Activated CD4-positive, alpha-beta T cell treated with anti-CD3 and anti-CD28 coated beads, Interleukin-10, Interleukin-2, amounts not matched to agents 100 ng/mL and 50 ng/mL, durations not matched to agents 16 hours and 8 hours (primary cell): ENCODE measurements around the gene DEFB132.
A peak's percentile ranks its signal among the peaks of the same experiment; 100 is the strongest.
"Not testable (repeated sequence)": the region's sequence is repeated elsewhere in the genome, so short reads cannot be mapped to it uniquely, and the experiment has no call there.

Source experiments
- DNase-seq: peaks from one replicate; pipeline ENCODE4 v3.0.0-alpha.2; 2020

The DEFB132 gene

DNA sequence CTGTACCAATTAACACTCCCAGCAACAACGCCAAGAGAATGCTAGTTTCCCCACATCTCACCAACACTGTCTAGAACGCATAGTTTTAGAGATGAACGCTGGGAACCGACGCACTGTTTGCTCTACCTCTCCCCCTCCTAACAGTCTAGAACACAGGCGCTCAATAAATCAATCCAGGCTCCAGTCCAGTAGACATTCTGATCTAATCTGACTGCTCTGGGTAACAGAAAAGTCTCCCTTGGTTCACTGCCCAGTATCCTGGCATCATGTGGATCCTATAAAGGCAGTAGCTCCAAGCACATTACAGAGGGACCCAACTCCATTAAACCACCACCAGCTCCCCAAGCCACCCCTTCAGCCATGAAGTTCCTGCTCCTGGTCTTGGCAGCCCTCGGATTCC, at the start of gene DEFB132:
Gene DEFB132 (plus strand): TSS at position 306 of the 400 bp plus-strand sequence. CDS start 55 bp downstream, at position 361.
- no peak for DNase-seq

DNA sequence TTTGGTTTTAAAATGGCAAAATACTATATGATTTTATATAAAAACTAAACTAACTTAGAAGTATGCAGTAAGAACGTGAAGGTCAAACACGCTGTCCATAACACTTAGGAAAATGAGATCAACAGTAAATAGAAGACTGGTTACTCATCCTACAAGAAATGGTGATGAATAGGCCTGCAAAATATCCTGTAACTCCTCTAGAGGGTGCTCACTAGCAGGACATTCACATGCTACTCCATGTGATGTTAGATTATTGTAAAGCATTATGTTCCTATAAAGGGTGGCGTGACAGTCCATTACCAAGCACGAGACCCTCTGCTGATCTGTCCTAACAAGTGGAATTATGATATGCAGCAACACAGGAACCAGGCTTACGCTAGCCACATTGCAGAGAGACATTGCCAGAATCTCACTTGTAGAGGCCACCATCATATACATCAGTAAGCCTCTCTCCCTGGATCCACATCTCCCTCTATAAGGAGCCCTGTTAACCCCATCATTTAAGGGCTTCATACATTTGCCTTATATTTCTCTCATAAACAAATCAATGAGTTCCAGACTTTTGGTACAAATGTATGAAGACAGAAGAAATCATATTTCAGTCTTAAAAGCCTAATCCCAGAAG, 48.5 kb upstream of the DEFB132 start:
- peak; percentile 63 for DNase-seq

- DNase-seq: no peak
Observed at GRCh38 chr20:210809-211502, 46.6 kb upstream of the DEFB132 start.

- no peak for DNase-seq
Observed at GRCh38 chr20:214383-214782, 43.1 kb upstream of the DEFB132 start.

GRCh38 chr20:215796-216195, 41.7 kb upstream of the DEFB132 start:
- no peak for DNase-seq

GRCh38 chr20:217266-217665, 40.3 kb upstream of the DEFB132 start:
- no peak for DNase-seq

- peak; percentile 14 for DNase-seq
Observed at GRCh38 chr20:219290-220115, 38.0 kb upstream of the DEFB132 start.

DNA sequence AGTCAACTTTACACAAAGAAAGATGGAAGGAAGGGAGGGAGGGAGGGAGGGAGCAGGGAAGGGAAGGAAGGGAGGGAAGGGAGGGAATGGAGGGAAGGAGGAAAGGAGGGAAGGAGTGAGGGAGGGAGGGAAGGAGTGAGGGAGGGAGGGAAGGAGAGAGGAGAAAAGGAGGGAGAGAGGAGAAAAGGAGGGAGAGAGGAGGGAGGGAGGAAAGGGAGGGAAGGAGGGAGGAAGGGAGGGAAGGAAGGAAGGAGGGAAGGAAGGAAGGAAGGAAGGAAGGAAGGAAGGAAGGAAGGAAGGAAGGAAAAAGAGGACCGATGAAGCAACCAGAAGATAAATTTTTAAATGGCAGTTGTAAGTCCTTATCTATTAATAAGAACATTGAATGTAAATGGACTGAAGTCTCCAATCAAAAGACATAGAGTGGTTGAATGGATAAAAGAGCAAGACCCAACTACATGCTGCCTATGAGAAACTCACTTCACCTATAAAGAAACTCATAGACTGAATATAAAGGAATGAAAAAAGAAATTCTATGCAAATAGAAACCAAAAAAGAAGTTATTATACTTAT, 36.2 kb upstream of the DEFB132 start:
- DNase-seq: no peak

- not testable (repeated sequence) for DNase-seq
Observed at GRCh38 chr20:225879-226278, 31.6 kb upstream of the DEFB132 start.

GRCh38 chr20:226958-227357, 30.6 kb upstream of the DEFB132 start, which contains the start of gene DEFB129:
TSS of gene DEFB129 (plus strand) at chr20:227258. CDS start at chr20:227289, 31 bp downstream.
- DNase-seq: no peak

DNA sequence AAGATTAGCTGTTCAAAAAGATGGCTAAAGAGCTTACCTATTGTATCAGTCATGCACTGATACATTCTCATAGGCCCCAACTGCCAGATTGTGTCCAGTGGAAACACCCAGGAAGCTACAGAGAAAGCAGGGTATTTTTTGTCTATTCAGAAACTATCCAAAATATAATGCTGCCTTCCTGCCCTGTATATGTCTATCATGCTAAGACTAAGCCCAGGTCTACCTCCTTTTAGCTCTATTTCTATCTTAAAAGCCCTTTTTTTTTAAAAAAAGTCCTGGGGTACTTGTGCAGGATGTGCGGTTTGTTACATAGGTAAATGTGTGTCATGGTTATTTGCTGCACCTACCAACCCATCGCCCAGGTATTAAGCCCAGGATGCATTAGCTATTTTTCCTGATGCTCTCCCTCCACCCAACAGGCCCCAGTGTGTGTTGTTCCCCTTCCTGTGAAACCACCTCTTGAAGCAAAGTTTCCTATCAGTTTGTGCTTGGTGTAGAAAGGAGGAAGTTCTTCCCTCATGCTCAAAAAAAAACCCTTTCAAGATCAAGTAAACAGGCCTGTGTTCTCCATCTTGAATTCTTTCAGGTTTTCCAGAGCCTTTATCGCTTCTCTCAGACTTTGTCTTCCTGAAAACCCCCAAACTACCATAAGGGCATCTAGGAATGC, 30.0 kb upstream of the DEFB132 start:
- no peak for DNase-seq

DNA sequence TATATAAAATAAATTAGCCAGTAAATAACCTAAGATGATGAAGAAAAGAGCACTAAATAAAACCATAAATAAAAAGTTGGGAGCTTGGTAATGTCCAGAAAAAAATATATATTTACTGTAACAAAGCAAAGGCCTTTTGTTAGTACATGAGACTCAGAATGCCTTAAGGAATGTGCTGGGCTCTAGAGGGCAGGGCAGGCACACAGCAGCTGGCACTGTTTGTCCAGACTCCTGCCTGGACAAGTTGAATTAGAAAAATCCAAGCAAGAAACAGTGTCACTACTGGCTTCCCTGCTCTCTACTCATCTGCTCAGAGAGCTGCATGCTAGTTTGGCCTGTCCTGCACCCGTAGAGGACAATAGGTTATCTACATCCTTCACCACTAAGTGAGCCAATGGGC, 21.6 kb upstream of the DEFB132 start:
- no peak for DNase-seq

GRCh38 chr20:237489-237888, 20.0 kb upstream of the DEFB132 start:
- DNase-seq: peak; percentile 42

- peak; percentile 61 for DNase-seq
Observed at GRCh38 chr20:237929-238328, 19.6 kb upstream of the DEFB132 start.

DNA sequence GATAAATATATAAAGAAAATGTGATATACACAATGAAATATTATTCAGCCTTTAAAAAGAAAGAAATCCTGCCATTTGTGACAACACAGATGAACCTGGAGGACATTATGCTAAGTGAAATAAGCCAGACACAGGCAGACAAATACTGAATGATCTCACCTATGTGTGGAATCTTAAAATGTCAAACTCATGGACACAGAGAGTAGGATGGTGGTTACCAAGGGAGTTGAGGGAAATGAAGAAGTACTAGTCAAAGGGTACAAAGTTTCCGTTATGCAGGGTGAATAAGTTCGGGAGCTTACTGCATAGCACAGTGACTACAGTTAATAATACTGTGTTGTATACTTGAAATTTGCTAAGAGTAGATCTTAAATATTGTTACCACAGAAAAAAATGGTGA, 14.6 kb upstream of the DEFB132 start:
- no peak for DNase-seq

GRCh38 chr20:251354-251753, 6.2 kb upstream of the DEFB132 start:
- no peak for DNase-seq

DNA sequence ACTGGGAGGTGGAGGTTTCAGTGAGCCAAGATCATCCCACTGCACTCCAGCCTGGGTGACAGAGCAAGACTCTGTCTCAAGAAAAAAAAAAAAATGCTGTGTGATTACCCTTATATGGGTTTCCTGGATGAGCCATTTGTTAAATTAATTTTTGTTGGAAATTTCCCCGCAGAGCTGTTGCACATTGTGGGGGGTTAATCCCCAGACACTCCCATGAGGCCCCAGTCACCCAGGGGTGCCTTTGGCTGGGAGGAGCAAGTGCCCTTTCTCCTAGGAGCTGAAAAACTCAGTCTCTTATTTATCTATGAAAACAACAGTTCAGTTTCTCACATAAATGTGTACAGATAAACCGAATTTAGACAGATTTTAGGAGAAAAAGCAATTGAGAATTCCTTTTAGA, 4.7 kb upstream of the DEFB132 start:
- no peak for DNase-seq

DNA sequence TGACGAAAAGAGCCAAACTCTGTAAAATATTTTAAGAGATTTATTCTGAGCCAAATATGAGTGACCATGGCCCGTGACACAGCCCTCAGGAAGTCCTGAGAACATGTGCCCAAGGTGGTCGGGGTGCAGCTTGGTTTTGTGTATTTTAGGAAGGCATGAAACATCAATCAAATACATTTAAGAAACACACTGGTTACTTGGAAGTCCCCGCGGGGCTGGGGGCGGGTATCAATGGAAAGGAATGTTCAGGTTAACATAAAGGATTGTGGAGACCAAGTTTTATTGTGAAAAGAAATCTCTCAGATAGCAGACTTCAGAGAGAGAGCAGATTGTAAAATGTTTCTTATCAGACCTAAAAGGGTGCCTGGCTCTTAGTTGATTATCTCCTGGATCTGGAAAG, 4.1 kb upstream of the DEFB132 start:
- not testable (repeated sequence) for DNase-seq

DNA sequence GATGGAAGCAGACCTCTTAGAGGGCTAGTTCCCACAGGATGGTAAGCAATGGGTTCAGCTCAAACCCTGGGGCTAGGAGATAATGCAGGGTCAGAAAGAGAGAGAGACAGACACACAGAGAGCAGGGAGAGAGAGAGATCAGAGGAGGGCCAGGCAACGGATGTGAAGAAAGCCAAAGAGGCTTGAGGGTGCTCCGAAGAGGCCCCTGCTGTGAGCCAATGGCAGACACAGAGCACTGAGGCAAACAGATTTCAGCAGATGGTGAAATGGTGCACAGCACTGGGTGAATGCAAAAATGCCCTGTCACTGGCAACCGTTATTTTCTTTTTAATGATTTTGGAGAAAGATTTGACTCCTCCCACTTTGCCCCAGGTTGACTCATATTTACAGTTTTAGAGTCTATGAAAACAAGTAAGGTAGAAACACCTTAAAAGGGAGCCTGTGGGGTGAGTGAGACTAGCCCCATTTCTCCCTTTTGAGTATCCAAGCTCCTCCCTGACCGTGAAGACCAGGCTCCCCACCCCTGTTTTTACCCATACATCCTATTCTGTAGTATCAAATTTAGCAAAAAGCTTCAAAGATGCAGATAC, 840 bp downstream of the DEFB132 start:
- peak; percentile 61 for DNase-seq

DNA sequence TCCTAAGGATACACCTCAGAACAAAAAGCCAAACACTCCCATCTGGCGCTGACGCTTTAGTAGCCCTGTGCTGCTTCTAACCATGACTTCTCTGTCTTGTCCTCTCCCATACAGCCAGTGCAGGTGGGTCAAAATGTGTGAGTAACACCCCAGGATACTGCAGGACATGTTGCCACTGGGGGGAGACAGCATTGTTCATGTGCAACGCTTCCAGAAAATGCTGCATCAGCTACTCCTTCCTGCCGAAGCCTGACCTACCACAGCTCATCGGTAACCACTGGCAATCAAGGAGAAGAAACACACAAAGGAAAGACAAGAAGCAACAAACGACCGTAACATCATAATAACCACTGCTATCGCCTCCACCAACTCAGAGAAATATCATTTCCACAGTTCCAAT, 1.4 kb downstream of the DEFB132 start:
- DNase-seq: peak; percentile 23

GRCh38 chr20:259981-260380, 2.5 kb downstream of the DEFB132 start:
- DNase-seq: no peak

- DNase-seq: no peak
Observed at GRCh38 chr20:263701-264100, 6.2 kb downstream of the DEFB132 start.
